Peyer's patch (tissue), 4 donors: ENCODE results near the gene POP5.

Experiments
- POLR2A ChIP-seq, 2 donors: fragments of 450-650 bp; IDR thresholded peaks; one replicate each; pipeline ENCODE4 v1.5.1; 2017; ENCODE audit warnings: antibody characterized with exemption in 2 of 2, mild to moderate bottlenecking in 2 of 2, moderate library complexity in 2 of 2
- TF ChIP-seq, protein P1 (sequence below), 6 experiments: fragments of 450-650 bp in 4 of 6; fragments of 200-600 bp in 2 of 6; sonication (generic) in 1 of 6; IDR thresholded peaks; one replicate each; pipeline ENCODE4 v1.5.1; 2017 to 2019; ENCODE audit warnings: antibody characterized with exemption in 6 of 6, mild to moderate bottlenecking in 3 of 6, moderate library complexity in 1 of 6

DNA sequence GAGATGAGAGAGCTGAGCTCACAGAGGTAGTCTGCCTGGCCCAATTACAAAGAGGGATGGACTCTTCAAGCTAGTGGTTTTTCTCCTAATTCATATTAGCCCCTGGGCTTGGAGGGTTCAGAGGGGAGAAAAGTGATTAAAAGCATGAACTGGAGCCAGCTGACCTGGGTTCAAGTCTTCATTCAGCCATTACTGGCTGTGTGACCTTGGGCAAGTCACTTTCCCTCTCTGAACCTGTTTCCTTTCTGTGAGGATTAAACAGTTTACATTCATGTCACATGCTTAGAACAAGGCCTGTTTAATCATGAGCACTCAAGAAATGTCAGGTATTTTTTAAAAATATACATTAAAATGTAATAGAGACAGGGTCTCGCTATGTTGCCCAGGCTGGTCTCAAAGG lies 7.2 kb upstream of the POP5 start:
- TF ChIP-seq, protein P1, sequence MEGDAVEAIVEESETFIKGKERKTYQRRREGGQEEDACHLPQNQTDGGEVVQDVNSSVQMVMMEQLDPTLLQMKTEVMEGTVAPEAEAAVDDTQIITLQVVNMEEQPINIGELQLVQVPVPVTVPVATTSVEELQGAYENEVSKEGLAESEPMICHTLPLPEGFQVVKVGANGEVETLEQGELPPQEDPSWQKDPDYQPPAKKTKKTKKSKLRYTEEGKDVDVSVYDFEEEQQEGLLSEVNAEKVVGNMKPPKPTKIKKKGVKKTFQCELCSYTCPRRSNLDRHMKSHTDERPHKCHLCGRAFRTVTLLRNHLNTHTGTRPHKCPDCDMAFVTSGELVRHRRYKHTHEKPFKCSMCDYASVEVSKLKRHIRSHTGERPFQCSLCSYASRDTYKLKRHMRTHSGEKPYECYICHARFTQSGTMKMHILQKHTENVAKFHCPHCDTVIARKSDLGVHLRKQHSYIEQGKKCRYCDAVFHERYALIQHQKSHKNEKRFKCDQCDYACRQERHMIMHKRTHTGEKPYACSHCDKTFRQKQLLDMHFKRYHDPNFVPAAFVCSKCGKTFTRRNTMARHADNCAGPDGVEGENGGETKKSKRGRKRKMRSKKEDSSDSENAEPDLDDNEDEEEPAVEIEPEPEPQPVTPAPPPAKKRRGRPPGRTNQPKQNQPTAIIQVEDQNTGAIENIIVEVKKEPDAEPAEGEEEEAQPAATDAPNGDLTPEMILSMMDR (IDR thresholded peaks at IDR 0.05) = no peak
- no peak for TF ChIP-seq POLR2A (IDR thresholded peaks at IDR 0.05)
